Gastroesophageal sphincter (tissue), 3 donors: ENCODE measurements around the gene VEGFA.

Source experiments
- POLR2A ChIP-seq, 2 donors: fragments of 450-650 bp; IDR thresholded peaks; one replicate each; pipeline ENCODE4 v1.6.1; 2017; ENCODE audit warnings: antibody characterized with exemption in 2 of 2, mild to moderate bottlenecking in 2 of 2, moderate library complexity in 1 of 2
- POLR2AphosphoS5 ChIP-seq: sonication (generic); formaldehyde crosslinking; IDR thresholded peaks from one replicate; pipeline ENCODE4 v1.6.1; 2017; ENCODE audit warnings: antibody characterized with exemption
- TF ChIP-seq, protein P1 (sequence below), 4 experiments: fragments of 200-600 bp in 2 of 4; fragments of 450-650 bp in 2 of 4; sonication (generic) in 1 of 4; IDR thresholded peaks; one replicate each; pipeline ENCODE4 v1.5.1; 2017 to 2019; ENCODE audit warnings: antibody characterized with exemption in 4 of 4, mild to moderate bottlenecking in 2 of 4, moderate library complexity in 2 of 4

DNA sequence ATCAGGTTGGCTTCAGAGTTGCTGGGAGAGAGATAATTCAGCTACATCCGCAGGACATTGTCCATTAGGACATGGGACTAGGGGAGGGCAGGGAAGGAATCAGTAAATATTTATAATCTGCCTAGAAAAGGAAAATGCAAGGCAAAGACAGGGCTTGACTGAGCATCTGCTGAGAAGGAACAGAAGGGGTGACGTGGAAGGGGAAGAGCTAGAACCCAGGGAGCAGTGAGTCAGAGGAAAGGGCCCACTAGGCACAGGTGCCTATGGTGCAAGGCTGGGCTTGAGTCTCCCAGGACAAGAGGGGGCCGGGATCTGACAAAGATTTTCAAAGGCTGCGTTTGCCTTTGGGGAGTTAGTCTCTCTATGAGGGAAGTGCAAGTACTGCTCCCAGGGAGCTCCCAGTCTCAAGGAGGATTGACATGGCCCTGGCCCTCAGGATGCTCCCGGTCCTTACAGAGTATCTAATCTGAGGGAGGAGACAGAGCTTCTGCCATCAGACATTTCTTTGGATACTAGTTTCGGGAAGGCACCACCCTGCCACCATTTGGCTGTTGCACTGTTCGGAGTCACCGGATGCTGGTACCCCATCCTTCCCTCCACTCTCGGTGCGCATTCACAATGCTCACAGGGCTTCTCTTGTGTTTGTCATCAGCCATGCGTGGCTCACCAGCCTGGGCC lies 21.9 kb downstream of the VEGFA start:
- TF ChIP-seq, protein P1, sequence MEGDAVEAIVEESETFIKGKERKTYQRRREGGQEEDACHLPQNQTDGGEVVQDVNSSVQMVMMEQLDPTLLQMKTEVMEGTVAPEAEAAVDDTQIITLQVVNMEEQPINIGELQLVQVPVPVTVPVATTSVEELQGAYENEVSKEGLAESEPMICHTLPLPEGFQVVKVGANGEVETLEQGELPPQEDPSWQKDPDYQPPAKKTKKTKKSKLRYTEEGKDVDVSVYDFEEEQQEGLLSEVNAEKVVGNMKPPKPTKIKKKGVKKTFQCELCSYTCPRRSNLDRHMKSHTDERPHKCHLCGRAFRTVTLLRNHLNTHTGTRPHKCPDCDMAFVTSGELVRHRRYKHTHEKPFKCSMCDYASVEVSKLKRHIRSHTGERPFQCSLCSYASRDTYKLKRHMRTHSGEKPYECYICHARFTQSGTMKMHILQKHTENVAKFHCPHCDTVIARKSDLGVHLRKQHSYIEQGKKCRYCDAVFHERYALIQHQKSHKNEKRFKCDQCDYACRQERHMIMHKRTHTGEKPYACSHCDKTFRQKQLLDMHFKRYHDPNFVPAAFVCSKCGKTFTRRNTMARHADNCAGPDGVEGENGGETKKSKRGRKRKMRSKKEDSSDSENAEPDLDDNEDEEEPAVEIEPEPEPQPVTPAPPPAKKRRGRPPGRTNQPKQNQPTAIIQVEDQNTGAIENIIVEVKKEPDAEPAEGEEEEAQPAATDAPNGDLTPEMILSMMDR (IDR thresholded peaks at IDR 0.05), result no peak
- TF ChIP-seq POLR2AphosphoS5 (no peak), POLR2A (IDR thresholded peaks at IDR 0.05) (no peak)
